Adipocyte (in vitro differentiated cells): ENCODE data around the gene CCDC7.
"Not testable (repeated sequence)": the region's sequence is repeated elsewhere in the genome, so short reads cannot be mapped to it uniquely, and the experiment has no call there.

ENCODE experiments used
- DNase-seq: peaks from one replicate; pipeline ENCODE4 v3.0.0-alpha.2; 2015; ENCODE audit warnings: low read depth
- H3K27me3 ChIP-seq: replicated peaks from 2 replicates; pipeline ENCODE4 v1.7.0; 2013; ENCODE audit warnings: mild to moderate bottlenecking, low read length, moderate library complexity; ENCODE audit not compliant: control insufficient read depth, insufficient read depth
- H3K36me3 ChIP-seq: 2 replicates; pipeline ENCODE4 v1.7.0; 2013; ENCODE audit warnings: low read length, mild to moderate bottlenecking, moderate library complexity; ENCODE audit not compliant: control insufficient read depth, insufficient read depth, severe bottlenecking
- H3K4me1 ChIP-seq: 2 replicates; pipeline ENCODE4 v1.7.0; 2013; ENCODE audit warnings: mild to moderate bottlenecking, low read length, moderate library complexity; ENCODE audit not compliant: control insufficient read depth, insufficient read depth
- H3K4me3 ChIP-seq: 2 replicates; pipeline ENCODE4 v1.7.0; 2013; ENCODE audit warnings: mild to moderate bottlenecking, low read length, moderate library complexity
- H3K9ac ChIP-seq: 2 replicates; pipeline ENCODE4 v1.7.0; 2013; ENCODE audit warnings: mild to moderate bottlenecking, low read length, moderate library complexity
- H3K9me3 ChIP-seq: 2 replicates; pipeline ENCODE4 v1.7.0; 2013; ENCODE audit warnings: mild to moderate bottlenecking, low read length, moderate library complexity; ENCODE audit not compliant: control insufficient read depth

The CCDC7 gene

GRCh38 chr10:32454148-32454547 is 8.2 kb downstream of the CCDC7 start:
- H3K4me3 ChIP-seq, result no peak overlapping the region
- H3K9me3 ChIP-seq, result no peaks in the 10 kb centered on the region
- H3K9ac ChIP-seq, result no peak overlapping the region
- no peaks in the 10 kb centered on the region for H3K4me1 ChIP-seq
- peaks cover 5% of the 10 kb centered on the region for H3K36me3 ChIP-seq
- DNase-seq, result no peak
- H3K27me3 ChIP-seq, result no peaks in the 10 kb centered on the region

GRCh38 chr10:32459051-32459698 is 13.2 kb downstream of the CCDC7 start:
- H3K36me3 ChIP-seq, result no peaks in the 10 kb centered on the region
- no peak for DNase-seq
- no peak overlapping the region for H3K4me3 ChIP-seq
- H3K27me3 ChIP-seq, result no peaks in the 10 kb centered on the region
- H3K9ac ChIP-seq, result no peak overlapping the region
- no peaks in the 10 kb centered on the region for H3K4me1 ChIP-seq
- H3K9me3 ChIP-seq, result no peaks in the 10 kb centered on the region

- H3K36me3 ChIP-seq, result no peaks in the 10 kb centered on the region
- H3K4me3 ChIP-seq, result no peak overlapping the region
- no peak overlapping the region for H3K9ac ChIP-seq
- no peaks in the 10 kb centered on the region for H3K27me3 ChIP-seq
- no peaks in the 10 kb centered on the region for H3K4me1 ChIP-seq
- DNase-seq, result no peak
- no peaks in the 10 kb centered on the region for H3K9me3 ChIP-seq
Measured at GRCh38 chr10:32461203-32461602, 15.3 kb downstream of the CCDC7 start.

GRCh38 chr10:32471232-32471631 is 25.3 kb downstream of the CCDC7 start:
- H3K4me1 ChIP-seq, result no peaks in the 10 kb centered on the region
- no peak overlapping the region for H3K9ac ChIP-seq
- H3K9me3 ChIP-seq, result no peaks in the 10 kb centered on the region
- DNase-seq, result no peak
- no peaks in the 10 kb centered on the region for H3K27me3 ChIP-seq
- H3K4me3 ChIP-seq, result no peak overlapping the region
- peaks cover 15% of the 10 kb centered on the region for H3K36me3 ChIP-seq

- Histone ChIP-seq H3K4me1 (no peaks in the 10 kb centered on the region), H3K9me3 (peaks cover 13% of the 10 kb centered on the region), H3K36me3 (peaks cover 15% of the 10 kb centered on the region), H3K4me3 (no peak overlapping the region), H3K27me3 (no peaks in the 10 kb centered on the region), H3K9ac (no peak overlapping the region)
- DNase-seq, result no peak
Measured at GRCh38 chr10:32477499-32477898, 31.6 kb downstream of the CCDC7 start.

- Histone ChIP-seq H3K9ac (no peak overlapping the region), H3K9me3 (peaks cover 13% of the 10 kb centered on the region), H3K4me3 (no peak overlapping the region), H3K27me3 (no peaks in the 10 kb centered on the region), H3K36me3 (peaks cover 10% of the 10 kb centered on the region), H3K4me1 (no peaks in the 10 kb centered on the region)
- no peak for DNase-seq
Measured at GRCh38 chr10:32481606-32482005, 35.7 kb downstream of the CCDC7 start.

GRCh38 chr10:32483019-32483502 is 37.1 kb downstream of the CCDC7 start:
- not testable (repeated sequence) for H3K4me3 ChIP-seq, H3K4me1 ChIP-seq, H3K9ac ChIP-seq, H3K27me3 ChIP-seq, DNase-seq
- peaks cover 10% of the 10 kb centered on the region for H3K36me3 ChIP-seq
- H3K9me3 ChIP-seq, result peaks cover 13% of the 10 kb centered on the region

GRCh38 chr10:32488038-32488437 is 42.1 kb downstream of the CCDC7 start:
- not testable (repeated sequence) for H3K4me3 ChIP-seq, H3K4me1 ChIP-seq, H3K36me3 ChIP-seq, H3K27me3 ChIP-seq, DNase-seq, H3K9ac ChIP-seq, H3K9me3 ChIP-seq

GRCh38 chr10:32489158-32489557 is 43.2 kb downstream of the CCDC7 start:
- DNase-seq, result no peak
- H3K9me3 ChIP-seq, result no peaks in the 10 kb centered on the region
- no peak overlapping the region for H3K4me3 ChIP-seq
- H3K36me3 ChIP-seq, result peaks cover 7% of the 10 kb centered on the region
- H3K4me1 ChIP-seq, result no peaks in the 10 kb centered on the region
- H3K27me3 ChIP-seq, result no peaks in the 10 kb centered on the region
- H3K9ac ChIP-seq, result no peak overlapping the region

GRCh38 chr10:32489901-32490300 is 44.0 kb downstream of the CCDC7 start:
- H3K27me3 ChIP-seq, result no peaks in the 10 kb centered on the region
- no peak overlapping the region for H3K9ac ChIP-seq
- DNase-seq, result no peak
- no peak overlapping the region for H3K4me3 ChIP-seq
- H3K4me1 ChIP-seq, result no peaks in the 10 kb centered on the region
- H3K36me3 ChIP-seq, result peaks cover 7% of the 10 kb centered on the region
- H3K9me3 ChIP-seq, result no peaks in the 10 kb centered on the region

GRCh38 chr10:32494562-32494961 is 48.6 kb downstream of the CCDC7 start:
- not testable (repeated sequence) for H3K9ac ChIP-seq, H3K4me3 ChIP-seq, H3K27me3 ChIP-seq, H3K4me1 ChIP-seq, H3K36me3 ChIP-seq, H3K9me3 ChIP-seq, DNase-seq

GRCh38 chr10:32500136-32500535 is 54.2 kb downstream of the CCDC7 start:
- not testable (repeated sequence) for DNase-seq, H3K27me3 ChIP-seq, H3K36me3 ChIP-seq, H3K4me1 ChIP-seq, H3K4me3 ChIP-seq, H3K9me3 ChIP-seq, H3K9ac ChIP-seq
